OCI-LY7 (cell line): ENCODE data around the gene PSMC3IP.

Source experiments
- EZH2phosphoT487 ChIP-seq: fragments of 200-600 bp; sonication (generic); IDR thresholded peaks from 2 replicates; pipeline ENCODE4 v1.6.1; 2018; ENCODE audit warnings: low read depth, borderline replicate concordance, mild to moderate bottlenecking, mixed run types, antibody characterized with exemption, low read length, moderate library complexity, mixed read lengths
- TF ChIP-seq, protein P1 (sequence below): fragments of 200-600 bp; sonication (generic); conservative IDR thresholded peaks from 2 replicates; pipeline ENCODE4 v1.5.1; 2014; ENCODE audit warnings: mild to moderate bottlenecking, antibody characterized with exemption, low read length, moderate library complexity, mixed read lengths

DNA sequence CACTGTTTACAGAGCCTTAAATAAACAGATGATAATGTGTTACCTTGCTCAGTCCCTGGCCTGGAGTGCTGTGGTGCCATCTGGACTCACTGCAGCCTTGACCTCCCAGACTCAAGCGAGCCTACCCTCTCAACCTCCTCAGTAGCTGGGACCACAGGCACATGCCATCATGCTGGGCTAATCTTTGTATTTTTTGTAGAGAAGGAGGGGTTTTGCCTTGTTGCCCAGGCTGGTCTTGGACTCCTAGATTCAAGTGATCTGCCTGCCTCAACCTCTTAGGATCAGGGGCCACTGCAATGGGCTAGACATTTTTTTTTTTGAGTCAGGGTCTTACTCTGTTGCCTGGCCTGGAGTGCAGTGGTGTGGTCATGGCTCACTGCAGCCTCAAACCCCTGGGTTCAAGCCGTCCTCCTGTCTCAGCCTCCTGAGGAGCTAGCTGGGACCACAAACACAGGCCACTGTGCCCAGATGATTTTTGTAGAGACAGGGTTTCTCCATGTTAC is 46.5 kb downstream of the PSMC3IP start:
- TF ChIP-seq, protein P1, sequence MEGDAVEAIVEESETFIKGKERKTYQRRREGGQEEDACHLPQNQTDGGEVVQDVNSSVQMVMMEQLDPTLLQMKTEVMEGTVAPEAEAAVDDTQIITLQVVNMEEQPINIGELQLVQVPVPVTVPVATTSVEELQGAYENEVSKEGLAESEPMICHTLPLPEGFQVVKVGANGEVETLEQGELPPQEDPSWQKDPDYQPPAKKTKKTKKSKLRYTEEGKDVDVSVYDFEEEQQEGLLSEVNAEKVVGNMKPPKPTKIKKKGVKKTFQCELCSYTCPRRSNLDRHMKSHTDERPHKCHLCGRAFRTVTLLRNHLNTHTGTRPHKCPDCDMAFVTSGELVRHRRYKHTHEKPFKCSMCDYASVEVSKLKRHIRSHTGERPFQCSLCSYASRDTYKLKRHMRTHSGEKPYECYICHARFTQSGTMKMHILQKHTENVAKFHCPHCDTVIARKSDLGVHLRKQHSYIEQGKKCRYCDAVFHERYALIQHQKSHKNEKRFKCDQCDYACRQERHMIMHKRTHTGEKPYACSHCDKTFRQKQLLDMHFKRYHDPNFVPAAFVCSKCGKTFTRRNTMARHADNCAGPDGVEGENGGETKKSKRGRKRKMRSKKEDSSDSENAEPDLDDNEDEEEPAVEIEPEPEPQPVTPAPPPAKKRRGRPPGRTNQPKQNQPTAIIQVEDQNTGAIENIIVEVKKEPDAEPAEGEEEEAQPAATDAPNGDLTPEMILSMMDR = no peak
- TF ChIP-seq EZH2phosphoT487 = no peak
